Suprapubic skin (tissue), 4 donors: Measurements from ENCODE around the gene KIAA1217. TPM values are rescaled to one million over a fixed set of nuclear protein-coding genes. Genes with fewer than 3 reads are reported as not detected.

Experiments
- DNase-seq, 2 donors: peaks; one replicate each; pipeline ENCODE4 v3.0.0-alpha.2; 2019; ENCODE audit warnings: low spot score in 2 of 2
- H3K27ac ChIP-seq: fragments of 200-600 bp; sonication (generic); one replicate; pipeline ENCODE4 v1.5.1; 2019
- H3K27me3 ChIP-seq: fragments of 200-600 bp; sonication (generic); one replicate; pipeline ENCODE4 v1.5.1; 2019
- H3K36me3 ChIP-seq: fragments of 200-600 bp; sonication (generic); one replicate; pipeline ENCODE4 v1.5.1; 2019
- H3K4me1 ChIP-seq: fragments of 200-600 bp; sonication (generic); one replicate; pipeline ENCODE4 v1.5.1; 2019
- H3K4me3 ChIP-seq: fragments of 200-600 bp; sonication (generic); one replicate; pipeline ENCODE4 v1.5.1; 2019; ENCODE audit warnings: mild to moderate bottlenecking
- H3K9me3 ChIP-seq: fragments of 200-600 bp; sonication (generic); one replicate; pipeline ENCODE4 v1.5.1; 2019
- CTCF ChIP-seq, 2 donors: fragments of 200-600 bp in 1 of 2; fragments of 450-650 bp in 1 of 2; sonication (generic) in 1 of 2; IDR thresholded peaks; one replicate each; pipeline ENCODE4 v1.5.1; 2016 to 2019; ENCODE audit warnings: antibody characterized with exemption in 2 of 2, mild to moderate bottlenecking in 1 of 2, moderate library complexity in 1 of 2
- EP300 ChIP-seq: sonication (generic); formaldehyde crosslinking; IDR thresholded peaks from one replicate; pipeline ENCODE4 v1.6.1; 2017; ENCODE audit warnings: antibody characterized with exemption
- POLR2A ChIP-seq, 2 donors: fragments of 450-650 bp; IDR thresholded peaks; one replicate each; pipeline ENCODE4 v1.6.1; 2017; ENCODE audit warnings: antibody characterized with exemption in 2 of 2, mild to moderate bottlenecking in 2 of 2, moderate library complexity in 2 of 2
- POLR2AphosphoS5 ChIP-seq, 3 donors: sonication (generic); formaldehyde crosslinking; IDR thresholded peaks; one replicate each; pipeline ENCODE4 v1.6.1; 2017; ENCODE audit warnings: antibody characterized with exemption in 3 of 3
- WGBS: methylation state at CpG from one replicate; pipeline ENCODE4 v1.1.5; 2018; 5-methylcytosine and 5-hydroxymethylcytosine counted together
- total RNA-seq, 4 donors: library from RNA; depleted of rRNA; stranded (reverse); fragments of >200 nt; gene quantifications; one replicate each; pipeline ENCODE4 v1.1.0, GENCODE V29; 2016

KIAA1217 gene
- total RNA-seq, 4 donors from 2014 or later: 59.2 to 109 (median 72.1) TPM

GRCh38 chr10:24569828-24570657 lies 361.1 kb downstream of the KIAA1217 start:
- no peak for DNase-seq
- Histone ChIP-seq H3K9me3 (no peaks in the 10 kb centered on the region), H3K4me3 (no peak overlapping the region), H3K27me3 (no peaks in the 10 kb centered on the region), H3K4me1 (no peaks in the 10 kb centered on the region), H3K27ac (no peak overlapping the region), H3K36me3 (no peaks in the 10 kb centered on the region)
- TF ChIP-seq EP300 (no peak), POLR2AphosphoS5 (IDR thresholded peaks at IDR 0.05) (no peak), CTCF (IDR thresholded peaks at IDR 0.05) (no peak), POLR2A (IDR thresholded peaks at IDR 0.05) (no peak)
- 83% methylated on average over 9 of the region's 12 CpGs for WGBS

- no peak for DNase-seq
- H3K4me1 ChIP-seq: no peaks in the 10 kb centered on the region
- no peak overlapping the region for H3K4me3 ChIP-seq
- H3K36me3 ChIP-seq: no peaks in the 10 kb centered on the region
- H3K27ac ChIP-seq: no peak overlapping the region
- H3K9me3 ChIP-seq: no peaks in the 10 kb centered on the region
- WGBS: 89% methylated on average over 8 of the region's 9 CpGs
- TF ChIP-seq POLR2A (IDR thresholded peaks at IDR 0.05): no peak
- TF ChIP-seq POLR2AphosphoS5 (IDR thresholded peaks at IDR 0.05): no peak
- no peak for TF ChIP-seq EP300
- TF ChIP-seq CTCF (IDR thresholded peaks at IDR 0.05): no peak
- no peaks in the 10 kb centered on the region for H3K27me3 ChIP-seq
Measured at GRCh38 chr10:24570658-24571426, 361.9 kb downstream of the KIAA1217 start.

GRCh38 chr10:24571870-24572450 lies 363.0 kb downstream of the KIAA1217 start:
- Histone ChIP-seq H3K27me3 (no peaks in the 10 kb centered on the region), H3K4me3 (no peak overlapping the region), H3K36me3 (no peaks in the 10 kb centered on the region), H3K9me3 (no peaks in the 10 kb centered on the region), H3K27ac (no peak overlapping the region), H3K4me1 (no peaks in the 10 kb centered on the region)
- 56% methylated on average over 7 of the region's 7 CpGs for WGBS
- TF ChIP-seq POLR2AphosphoS5 (IDR thresholded peaks at IDR 0.05) (no peak), CTCF (IDR thresholded peaks at IDR 0.05) (no peak), EP300 (no peak), POLR2A (IDR thresholded peaks at IDR 0.05) (no peak)
- no peak for DNase-seq

- Histone ChIP-seq H3K36me3 (no peaks in the 10 kb centered on the region), H3K27me3 (no peaks in the 10 kb centered on the region), H3K27ac (no peak overlapping the region), H3K9me3 (no peaks in the 10 kb centered on the region), H3K4me3 (no peak overlapping the region), H3K4me1 (no peaks in the 10 kb centered on the region)
- WGBS: 92% methylated on average over 9 of the region's 9 CpGs
- no peak for TF ChIP-seq POLR2AphosphoS5 (IDR thresholded peaks at IDR 0.05)
- no peak for TF ChIP-seq POLR2A (IDR thresholded peaks at IDR 0.05)
- no peak for TF ChIP-seq EP300
- TF ChIP-seq CTCF (IDR thresholded peaks at IDR 0.05): no peak
- no peak for DNase-seq
Measured at GRCh38 chr10:24574161-24574560, 365.2 kb downstream of the KIAA1217 start.
